ENCODE results near the gene ACSL4. TPM values are rescaled to one million over a fixed set of nuclear protein-coding genes. Genes with fewer than 3 reads are reported as not detected.

The ACSL4 gene
- total RNA-seq, 1 donor from 2014 or later, result 70.4 TPM

- TF ChIP-seq, protein P1, sequence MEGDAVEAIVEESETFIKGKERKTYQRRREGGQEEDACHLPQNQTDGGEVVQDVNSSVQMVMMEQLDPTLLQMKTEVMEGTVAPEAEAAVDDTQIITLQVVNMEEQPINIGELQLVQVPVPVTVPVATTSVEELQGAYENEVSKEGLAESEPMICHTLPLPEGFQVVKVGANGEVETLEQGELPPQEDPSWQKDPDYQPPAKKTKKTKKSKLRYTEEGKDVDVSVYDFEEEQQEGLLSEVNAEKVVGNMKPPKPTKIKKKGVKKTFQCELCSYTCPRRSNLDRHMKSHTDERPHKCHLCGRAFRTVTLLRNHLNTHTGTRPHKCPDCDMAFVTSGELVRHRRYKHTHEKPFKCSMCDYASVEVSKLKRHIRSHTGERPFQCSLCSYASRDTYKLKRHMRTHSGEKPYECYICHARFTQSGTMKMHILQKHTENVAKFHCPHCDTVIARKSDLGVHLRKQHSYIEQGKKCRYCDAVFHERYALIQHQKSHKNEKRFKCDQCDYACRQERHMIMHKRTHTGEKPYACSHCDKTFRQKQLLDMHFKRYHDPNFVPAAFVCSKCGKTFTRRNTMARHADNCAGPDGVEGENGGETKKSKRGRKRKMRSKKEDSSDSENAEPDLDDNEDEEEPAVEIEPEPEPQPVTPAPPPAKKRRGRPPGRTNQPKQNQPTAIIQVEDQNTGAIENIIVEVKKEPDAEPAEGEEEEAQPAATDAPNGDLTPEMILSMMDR (IDR thresholded peaks at IDR 0.05; ENCODE audit: insufficient read depth, low read length, poor library complexity, severe bottlenecking), result no peak
- DNase-seq (ENCODE audit: low read depth), result peak; percentile 39
- Histone ChIP-seq H3K4me3 (ENCODE audit: low read depth, low read length) (no peak overlapping the region), H3K36me3 (ENCODE audit: control insufficient read depth, insufficient read depth, low read length) (no peaks in the 10 kb centered on the region), H3K27me3 (ENCODE audit: control insufficient read depth, insufficient read depth, low read length) (no peaks in the 10 kb centered on the region)
These were observed 23.9 kb downstream of the ACSL4 start for GRCh38 chrX:109709129-109709631.

DNA sequence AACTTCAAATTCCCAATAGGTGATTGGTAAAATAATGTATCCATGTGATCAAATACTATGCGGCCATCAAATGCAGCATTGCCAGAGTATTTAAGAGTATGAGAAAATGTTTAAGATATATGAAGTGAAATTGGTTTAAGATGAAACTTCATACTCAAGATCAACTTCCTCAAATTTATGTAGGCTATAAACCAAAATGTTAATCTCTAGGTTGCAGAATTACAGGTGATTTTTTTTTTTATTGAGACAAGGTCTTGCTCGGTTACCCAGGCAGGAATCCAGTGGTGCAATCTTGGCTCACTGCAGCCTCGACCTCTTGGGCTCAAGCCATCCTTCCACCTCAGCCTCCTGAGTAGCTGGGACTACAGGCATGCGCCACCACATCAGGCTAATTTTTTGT is 25.3 kb downstream of the ACSL4 start:
- TF ChIP-seq, protein P1 (IDR thresholded peaks at IDR 0.05; ENCODE audit: insufficient read depth, low read length, poor library complexity, severe bottlenecking), result no peak
- H3K4me3 ChIP-seq (ENCODE audit: low read depth, low read length), result no peak overlapping the region
- H3K36me3 ChIP-seq (ENCODE audit: control insufficient read depth, insufficient read depth, low read length), result no peaks in the 10 kb centered on the region
- no peaks in the 10 kb centered on the region for H3K27me3 ChIP-seq (ENCODE audit: control insufficient read depth, insufficient read depth, low read length)
- DNase-seq (ENCODE audit: low read depth), result no peak

GRCh38 chrX:109707319-109707718 is 25.7 kb downstream of the ACSL4 start:
- Histone ChIP-seq H3K4me3 (ENCODE audit: low read depth, low read length) (no peak overlapping the region), H3K27me3 (ENCODE audit: control insufficient read depth, insufficient read depth, low read length) (no peaks in the 10 kb centered on the region), H3K36me3 (ENCODE audit: control insufficient read depth, insufficient read depth, low read length) (no peaks in the 10 kb centered on the region)
- TF ChIP-seq, protein P1 (IDR thresholded peaks at IDR 0.05; ENCODE audit: insufficient read depth, low read length, poor library complexity, severe bottlenecking), result no peak
- no peak for DNase-seq (ENCODE audit: low read depth)

DNA sequence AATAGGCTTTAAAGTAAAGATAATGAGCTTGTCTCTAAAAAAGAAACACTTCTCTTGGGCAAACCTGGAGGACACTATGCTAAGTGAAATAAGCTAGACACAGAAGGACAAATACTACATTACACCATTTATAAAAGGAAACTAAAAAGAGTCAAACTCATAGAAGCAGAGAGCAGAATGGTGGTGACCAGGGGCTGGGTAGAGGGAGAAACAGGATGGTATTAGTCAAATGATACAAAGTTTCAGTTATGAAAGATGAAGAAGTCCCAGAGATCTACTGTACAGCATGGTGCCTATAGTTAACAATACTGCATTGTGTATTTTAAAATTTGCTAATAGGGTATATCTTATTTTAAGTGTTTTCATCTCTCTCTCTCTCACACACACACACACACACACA is 28.5 kb downstream of the ACSL4 start:
- H3K27me3 ChIP-seq (ENCODE audit: control insufficient read depth, insufficient read depth, low read length), result no peaks in the 10 kb centered on the region
- H3K4me3 ChIP-seq (ENCODE audit: low read depth, low read length), result no peak overlapping the region
- DNase-seq (ENCODE audit: low read depth), result no peak
- no peaks in the 10 kb centered on the region for H3K36me3 ChIP-seq (ENCODE audit: control insufficient read depth, insufficient read depth, low read length)
- TF ChIP-seq, protein P1 (IDR thresholded peaks at IDR 0.05; ENCODE audit: insufficient read depth, low read length, poor library complexity, severe bottlenecking), result no peak

DNA sequence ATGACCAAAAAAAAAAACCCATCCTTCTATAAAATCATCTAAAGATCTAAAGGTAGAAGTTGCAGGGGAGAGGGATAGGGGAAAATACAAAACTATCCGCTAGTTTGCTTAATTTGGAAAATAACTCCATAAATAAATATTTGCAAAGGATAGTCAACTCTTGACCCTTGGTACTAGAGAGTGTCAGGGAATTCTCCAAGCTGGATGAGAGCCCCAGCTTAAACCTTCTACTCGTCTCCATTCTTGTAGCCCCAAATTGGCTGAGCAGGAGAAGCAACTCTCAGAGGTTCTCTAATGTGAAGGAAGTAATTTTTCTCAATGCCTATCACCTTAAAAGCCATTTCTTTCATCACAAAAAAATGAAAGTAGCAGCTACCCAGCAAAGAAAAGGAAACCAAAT is 35.2 kb downstream of the ACSL4 start:
- no peak for DNase-seq (ENCODE audit: low read depth)
- H3K36me3 ChIP-seq (ENCODE audit: control insufficient read depth, insufficient read depth, low read length), result no peaks in the 10 kb centered on the region
- TF ChIP-seq, protein P1 (IDR thresholded peaks at IDR 0.05; ENCODE audit: insufficient read depth, low read length, poor library complexity, severe bottlenecking), result no peak
- no peak overlapping the region for H3K4me3 ChIP-seq (ENCODE audit: low read depth, low read length)
- H3K27me3 ChIP-seq (ENCODE audit: control insufficient read depth, insufficient read depth, low read length), result no peaks in the 10 kb centered on the region

DNA sequence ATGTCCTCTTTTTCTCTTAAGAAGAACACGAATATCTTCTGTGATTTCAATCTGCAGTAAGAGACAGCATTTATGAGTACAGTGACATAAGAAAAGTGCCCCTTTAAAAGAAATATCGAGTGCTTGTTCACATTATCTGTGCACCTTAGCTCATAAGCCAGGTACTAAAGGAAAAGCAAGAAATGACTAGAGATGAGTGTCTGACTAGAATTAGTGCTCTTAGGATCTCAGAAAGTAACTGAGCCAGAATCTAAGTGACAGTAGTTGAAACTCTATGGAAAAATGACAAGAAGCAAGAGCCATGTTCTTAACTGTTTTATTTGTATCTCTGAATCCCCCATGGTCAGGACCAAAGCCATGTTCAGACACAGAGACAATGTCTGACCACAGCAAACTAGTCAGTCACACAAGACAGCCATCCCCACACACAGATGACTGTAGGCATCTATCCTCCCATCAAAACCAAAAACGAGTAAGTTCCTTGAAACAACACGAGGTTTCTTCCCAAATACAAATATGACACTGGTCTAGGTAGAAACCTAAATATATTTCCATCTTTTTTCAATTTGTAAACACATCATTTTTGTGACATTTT is 36.8 kb downstream of the ACSL4 start:
- no peak for DNase-seq (ENCODE audit: low read depth)
- no peaks in the 10 kb centered on the region for H3K27me3 ChIP-seq (ENCODE audit: control insufficient read depth, insufficient read depth, low read length)
- H3K36me3 ChIP-seq (ENCODE audit: control insufficient read depth, insufficient read depth, low read length), result no peaks in the 10 kb centered on the region
- H3K4me3 ChIP-seq (ENCODE audit: low read depth, low read length), result no peak overlapping the region
- TF ChIP-seq, protein P1 (IDR thresholded peaks at IDR 0.05; ENCODE audit: insufficient read depth, low read length, poor library complexity, severe bottlenecking), result no peak

Measured in kidney epithelial cell (primary cell).